GM21529 (cell line): ENCODE data around the gene GNAI2.

Experiments
- ATAC-seq: cut with Tn5 transposase; IDR thresholded peaks from one replicate; pipeline ENCODE4 v1.9.1; 2021; ENCODE audit not compliant: unreplicated experiment

The GNAI2 gene

DNA sequence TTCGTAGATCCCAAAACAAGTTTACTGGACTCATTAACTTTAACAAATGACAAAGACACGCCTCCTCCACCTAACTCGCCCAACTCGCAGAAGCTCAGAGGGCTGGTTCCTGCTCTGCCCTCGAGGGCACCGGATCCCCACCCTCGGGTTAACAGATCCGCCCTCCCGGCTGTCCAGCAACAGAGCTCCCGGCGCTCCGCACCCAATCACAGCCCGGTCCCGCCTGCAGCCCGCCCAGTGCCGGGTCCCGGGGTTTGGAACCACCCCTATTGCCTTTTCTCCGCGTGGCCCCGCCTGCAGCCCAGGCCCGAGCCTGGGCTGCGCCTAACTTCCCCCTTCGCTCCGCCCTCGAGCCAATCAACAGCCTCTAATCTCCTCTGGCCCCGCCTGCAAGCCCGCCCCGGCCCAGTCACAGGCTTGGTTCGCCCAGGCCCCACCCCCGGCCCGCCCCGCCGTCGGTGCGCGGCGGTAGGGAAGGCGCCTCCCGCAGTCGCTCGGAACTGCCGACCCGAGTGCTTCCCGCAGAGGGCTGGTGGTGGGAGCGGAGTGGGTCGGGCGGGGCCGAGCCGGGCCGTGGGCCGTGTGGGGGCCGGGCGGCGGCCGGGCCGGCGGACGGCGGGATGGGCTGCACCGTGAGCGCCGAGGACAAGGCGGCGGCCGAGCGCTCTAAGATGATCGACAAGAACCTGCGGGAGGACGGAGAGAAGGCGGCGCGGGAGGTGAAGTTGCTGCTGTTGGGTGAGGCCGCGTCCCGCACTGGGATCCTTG lies at the start of gene GNAI2:
TSS of gene GNAI2 (plus strand) at position 489 of the 768 bp plus-strand sequence. CDS start at position 621, 132 bp downstream.
- ATAC-seq = peak; percentile 90

DNA sequence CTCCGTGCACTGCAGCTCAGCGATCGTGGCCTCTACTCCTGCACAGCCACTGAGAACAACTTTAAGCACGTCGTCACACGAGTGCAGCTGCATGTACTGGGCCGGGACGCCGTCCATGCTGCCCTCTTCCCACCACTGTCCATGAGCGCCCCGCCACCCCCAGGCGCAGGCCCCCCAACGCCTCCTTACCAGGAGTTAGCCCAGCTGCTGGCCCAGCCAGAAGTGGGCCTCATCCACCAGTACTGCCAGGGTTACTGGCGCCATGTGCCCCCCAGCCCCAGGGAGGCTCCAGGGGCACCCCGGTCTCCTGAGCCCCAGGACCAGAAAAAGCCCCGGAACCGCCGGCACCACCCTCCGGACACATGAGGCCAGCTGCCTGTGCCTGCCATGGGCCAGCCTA lies 48.3 kb upstream of the GNAI2 start:
- ATAC-seq = no peak

DNA sequence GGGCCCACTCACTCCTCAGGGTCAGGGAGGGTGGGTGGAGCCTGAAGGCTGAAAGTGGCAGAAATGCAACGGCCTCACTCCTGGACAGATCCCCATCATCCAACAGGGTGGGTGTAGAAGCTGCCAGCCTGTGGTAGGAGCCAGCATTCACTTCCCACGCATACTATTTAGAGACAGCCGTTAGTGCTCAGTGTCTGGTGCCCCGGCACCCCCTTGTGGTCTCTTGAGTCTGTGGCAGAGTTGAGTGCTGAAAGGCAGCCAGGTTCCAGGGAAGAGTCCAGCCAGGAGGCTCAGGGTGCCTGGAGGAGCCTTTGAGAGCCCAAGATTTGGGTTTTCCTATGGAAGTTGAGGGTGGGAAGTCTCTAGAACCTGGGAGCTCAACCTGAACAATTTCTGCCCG lies 46.7 kb upstream of the GNAI2 start:
- ATAC-seq = no peak

DNA sequence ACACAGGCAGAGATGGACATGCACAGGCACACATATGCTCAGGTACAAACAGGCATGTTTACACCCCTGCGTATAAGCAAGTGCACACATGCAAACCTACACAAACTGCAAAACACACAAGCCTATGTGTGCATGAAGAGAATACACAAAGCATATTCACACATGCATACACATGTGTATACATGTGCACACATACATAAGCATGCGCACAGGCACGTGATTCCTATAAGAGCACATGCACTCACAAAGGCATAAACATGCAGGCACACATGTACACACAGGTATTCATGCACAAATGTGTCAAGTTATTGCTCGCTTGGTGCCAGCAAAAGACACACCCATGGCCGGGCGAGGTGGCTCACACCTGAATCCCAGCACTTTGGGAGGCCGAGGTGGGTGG lies 46.0 kb upstream of the GNAI2 start:
- no peak for ATAC-seq

DNA sequence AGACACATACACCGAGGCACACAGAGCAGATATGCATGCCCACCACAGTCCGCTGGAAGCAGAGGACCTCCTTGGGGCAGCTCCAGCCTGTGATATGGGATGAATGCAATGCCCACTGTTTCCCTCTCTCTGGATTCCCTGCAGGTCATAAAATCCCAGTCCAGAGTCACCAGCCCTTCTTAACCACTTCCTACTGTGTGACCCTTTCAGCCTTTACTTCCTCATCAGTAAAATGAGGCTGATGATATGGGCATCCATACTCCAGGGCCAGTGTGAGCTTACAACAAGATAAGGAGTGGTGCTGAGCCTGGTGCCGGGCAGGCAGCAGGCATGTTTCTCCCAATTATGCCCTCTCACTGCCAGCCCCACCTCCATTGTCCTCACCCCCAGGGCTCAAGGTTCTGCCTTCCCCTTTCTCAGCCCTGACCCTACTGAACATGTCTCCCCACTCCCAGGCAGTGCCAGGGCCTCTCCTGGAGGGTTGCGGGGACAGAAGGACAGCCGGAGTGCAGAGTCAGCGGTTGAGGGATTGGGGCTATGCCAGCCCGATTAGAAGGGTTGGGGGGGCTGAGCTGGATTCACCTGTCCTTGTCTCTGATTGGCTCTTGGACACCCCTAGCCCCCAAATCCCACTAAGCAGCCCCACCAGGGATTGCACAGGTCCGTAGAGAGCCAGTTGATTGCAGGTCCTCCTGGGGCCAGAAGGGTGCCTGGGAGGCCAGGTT lies 44.9 kb upstream of the GNAI2 start, which contains the start of gene GNAT1:
TSS of gene GNAT1 (plus strand) at position 675 of the 725 bp plus-strand sequence. CDS start 116 bp downstream, outside the sequence.
- ATAC-seq = no peak

DNA sequence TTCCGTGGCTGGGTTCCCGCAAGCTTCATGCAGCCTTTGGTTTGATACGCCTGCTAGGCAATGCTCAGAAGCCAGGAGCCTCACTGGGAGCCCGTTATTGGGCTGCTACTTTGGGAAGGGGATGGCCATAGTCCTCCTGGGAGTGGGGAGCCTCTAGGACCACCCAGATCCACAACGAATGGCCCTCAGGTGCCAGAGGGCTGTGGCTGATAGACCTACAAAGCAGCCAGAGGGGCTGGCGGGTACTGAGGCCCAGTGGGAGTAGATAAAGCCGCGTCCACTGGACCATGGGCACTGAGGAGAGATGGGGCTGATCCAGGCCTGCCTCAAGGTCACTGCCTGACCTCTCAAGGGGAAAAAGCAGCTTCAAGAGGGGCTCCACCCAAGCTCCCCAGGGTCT lies 43.9 kb upstream of the GNAI2 start:
- no peak for ATAC-seq

DNA sequence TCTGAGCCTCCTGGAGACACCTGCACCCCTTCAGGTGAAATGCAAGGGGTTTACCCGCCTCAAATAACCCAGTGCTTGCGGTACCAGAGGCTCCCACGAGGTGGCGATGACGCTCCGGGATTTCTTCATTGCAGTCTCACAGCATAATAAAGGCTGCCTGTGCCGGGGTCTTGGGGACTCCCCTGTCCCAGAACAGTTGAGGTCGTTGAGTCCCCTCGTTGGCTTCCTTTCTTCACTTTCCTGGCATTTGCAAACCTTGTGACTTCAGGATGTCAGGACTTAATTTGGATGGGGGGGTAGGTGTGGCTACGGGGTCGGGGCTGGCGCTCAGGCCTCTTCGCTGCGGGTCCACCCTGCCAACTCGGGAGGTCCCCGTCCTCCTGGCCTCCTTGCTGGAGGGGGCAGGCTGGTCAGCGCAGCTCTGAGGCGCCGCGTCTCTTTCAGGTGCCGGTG lies 43.3 kb upstream of the GNAI2 start:
- no peak for ATAC-seq

DNA sequence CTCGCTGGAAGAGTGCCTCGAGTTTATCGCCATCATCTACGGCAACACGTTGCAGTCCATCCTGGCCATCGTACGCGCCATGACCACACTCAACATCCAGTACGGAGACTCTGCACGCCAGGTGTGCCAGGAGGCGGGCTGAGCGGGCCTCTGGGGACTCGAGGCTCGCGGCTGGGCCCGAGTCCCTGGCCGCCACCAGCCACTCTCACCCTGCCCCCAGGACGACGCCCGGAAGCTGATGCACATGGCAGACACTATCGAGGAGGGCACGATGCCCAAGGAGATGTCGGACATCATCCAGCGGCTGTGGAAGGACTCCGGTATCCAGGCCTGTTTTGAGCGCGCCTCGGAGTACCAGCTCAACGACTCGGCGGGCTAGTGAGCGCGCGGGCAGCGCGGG lies 42.7 kb upstream of the GNAI2 start:
- ATAC-seq = no peak

DNA sequence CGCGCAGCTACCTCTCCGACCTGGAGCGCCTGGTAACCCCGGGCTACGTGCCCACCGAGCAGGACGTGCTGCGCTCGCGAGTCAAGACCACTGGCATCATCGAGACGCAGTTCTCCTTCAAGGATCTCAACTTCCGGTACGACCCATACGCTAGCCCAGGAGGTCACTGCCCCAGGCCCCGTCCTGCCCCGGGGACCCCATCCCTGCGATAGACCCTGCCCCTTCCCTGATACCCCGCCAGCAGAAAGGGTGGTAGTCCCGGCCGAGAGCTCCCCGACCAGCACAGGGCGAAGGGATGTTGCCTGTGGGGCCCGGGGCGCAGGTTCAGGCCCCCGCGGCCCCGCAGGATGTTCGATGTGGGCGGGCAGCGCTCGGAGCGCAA lies 42.3 kb upstream of the GNAI2 start:
- no peak for ATAC-seq

DNA sequence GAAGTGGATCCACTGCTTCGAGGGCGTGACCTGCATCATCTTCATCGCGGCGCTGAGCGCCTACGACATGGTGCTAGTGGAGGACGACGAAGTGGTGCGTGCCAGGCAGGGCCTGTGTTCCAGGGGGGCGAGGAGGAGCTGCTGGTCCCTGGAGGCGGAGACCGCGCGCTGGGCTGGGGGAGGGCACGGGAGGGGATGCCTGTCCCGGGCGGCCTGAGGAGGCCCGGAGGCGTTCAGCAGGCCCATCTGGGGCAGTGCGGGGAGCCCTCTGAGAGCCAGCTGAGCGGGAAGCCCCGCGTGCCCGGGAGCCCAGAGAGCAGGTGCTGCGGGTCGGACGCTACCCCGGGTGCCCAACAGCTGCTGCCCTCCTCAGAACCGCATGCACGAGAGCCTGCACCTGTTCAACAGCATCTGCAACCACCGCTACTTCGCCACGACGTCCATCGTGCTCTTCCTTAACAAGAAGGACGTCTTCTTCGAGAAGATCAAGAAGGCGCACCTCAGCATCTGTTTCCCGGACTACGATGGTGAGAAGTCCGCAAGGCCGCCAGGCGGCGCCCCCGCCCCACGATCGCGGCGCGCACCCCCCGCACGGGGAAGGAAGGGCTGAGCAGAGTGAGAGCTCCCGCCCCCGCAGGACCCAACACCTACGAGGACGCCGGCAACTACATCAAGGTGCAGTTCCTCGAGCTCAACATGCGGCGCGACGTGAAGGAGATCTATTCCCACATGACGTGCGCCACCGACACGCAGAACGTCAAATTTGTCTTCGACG lies 41.7 kb upstream of the GNAI2 start:
- no peak for ATAC-seq

DNA sequence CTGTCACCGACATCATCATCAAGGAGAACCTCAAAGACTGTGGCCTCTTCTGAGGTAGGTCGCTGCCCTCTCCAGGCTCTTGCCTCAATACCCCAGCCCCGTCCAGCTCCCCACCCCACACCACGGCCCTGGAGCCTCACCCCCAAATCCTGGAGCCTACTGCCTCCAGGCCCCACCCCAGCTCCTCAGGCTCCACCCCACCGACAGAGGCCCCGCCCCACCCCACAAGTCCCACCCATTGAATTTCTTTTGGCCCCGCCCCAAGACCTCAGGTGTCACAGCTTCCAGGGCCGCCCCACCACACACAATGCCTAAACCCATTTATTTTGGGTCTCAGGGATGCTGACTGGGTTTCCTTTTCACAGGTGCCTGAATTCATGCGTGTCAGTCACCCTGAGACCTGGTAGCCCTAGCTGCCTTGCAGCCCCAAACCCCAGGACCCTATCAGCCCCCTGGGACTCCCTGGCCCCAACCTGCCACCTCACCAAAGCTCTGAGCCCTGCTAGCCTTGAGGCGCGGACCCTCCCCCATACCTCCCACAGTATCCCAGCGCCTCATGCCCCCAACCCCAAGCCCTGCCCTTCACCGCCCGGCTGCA lies 41.0 kb upstream of the GNAI2 start:
- ATAC-seq = no peak

DNA sequence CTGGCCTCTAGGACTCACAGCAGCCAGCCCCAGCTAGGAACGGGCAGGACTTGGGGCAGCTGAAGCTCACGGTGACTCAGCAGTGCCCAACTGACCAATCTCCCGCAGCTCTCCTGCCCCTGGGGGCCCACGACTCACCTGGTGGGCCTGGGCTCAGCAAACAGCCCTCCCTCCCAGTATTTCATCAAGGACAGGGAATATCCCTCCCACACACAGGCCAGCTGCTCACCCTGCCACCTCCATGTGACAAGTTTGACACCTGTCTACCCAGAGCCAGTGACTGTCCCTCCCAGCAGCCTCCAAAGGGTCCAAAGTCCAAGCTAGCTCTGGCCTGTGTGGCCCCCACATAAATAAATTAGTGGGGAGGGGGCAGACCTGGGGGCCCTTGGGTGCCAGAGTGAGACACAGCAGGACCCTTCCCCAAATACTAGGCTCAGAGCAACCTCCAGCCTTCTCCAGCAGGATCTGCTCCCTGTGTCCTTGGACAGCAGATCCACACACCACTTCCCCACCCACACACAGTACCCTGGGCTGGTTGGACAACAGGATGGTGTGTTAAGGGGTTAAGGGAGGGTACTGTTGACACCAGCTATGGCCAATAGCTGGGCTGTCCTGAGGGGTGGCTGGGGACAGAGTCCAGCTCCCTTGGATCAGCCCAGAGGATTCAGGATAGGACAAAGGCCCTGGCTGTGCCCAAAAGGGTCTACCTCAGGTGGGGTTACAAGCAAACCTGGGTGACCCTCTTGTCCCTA lies 40.3 kb upstream of the GNAI2 start:
- ATAC-seq = no peak

DNA sequence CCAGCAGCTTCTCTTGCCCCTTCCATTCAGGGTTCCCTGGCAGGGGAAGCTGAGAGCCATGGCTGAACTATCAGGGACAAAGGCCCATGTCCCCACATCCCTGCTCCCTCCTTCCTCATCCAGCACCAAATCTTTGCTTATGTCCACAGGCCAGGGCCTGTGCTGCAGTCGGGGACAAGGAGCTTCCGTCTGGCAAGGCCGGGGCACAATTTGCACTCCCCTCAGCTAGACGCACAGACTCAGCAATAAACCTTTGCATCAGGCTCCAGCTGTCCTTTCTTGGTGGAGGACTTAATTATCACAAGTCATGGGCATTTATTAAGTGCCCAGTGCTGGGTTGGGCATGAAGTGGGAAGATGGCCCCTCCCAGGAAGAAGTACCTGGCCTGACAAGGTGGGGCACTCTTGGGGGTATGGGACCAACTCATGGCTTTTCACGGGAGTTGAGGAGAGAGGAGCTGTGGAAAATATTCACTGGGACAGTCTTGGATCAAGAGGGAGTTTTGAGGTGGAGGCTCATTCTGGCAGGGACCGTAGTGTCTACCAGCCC lies 39.7 kb upstream of the GNAI2 start:
- ATAC-seq = no peak

DNA sequence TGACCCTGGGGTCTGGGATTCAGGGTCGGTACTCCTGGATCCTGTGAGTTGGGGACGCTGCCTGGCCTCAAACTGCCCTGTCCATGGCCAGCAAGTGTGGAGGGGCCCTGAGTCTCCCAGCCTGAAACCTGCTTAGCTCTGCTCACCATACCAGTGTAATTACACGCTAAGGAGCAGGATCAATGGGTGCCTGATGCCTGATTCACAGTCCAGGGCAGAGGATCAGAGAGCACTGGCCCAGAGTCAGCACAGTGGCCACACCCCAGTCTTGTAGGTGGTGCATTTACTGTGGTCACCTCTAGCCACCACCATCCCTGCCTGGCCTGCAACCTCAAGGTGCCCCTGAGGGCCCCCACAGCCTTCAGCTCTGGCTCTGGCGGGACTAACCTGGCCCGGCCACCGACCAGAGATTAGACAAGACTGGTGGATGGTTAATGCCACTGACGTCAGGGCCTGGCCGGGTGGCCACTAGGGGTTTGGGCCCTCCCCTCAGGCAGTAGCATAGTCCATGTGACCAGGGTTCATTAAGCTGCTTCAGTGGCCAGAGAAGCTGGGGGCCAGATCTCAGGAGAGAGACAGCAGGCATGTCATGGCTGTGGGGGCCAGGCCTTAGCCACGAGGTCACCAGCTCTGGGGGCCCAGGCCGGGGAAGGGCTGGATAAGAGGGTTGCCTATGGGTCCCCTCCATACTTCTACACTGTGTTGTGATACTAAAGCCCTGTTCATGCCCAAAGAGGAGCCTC lies 34.3 kb upstream of the GNAI2 start:
- ATAC-seq = no peak

DNA sequence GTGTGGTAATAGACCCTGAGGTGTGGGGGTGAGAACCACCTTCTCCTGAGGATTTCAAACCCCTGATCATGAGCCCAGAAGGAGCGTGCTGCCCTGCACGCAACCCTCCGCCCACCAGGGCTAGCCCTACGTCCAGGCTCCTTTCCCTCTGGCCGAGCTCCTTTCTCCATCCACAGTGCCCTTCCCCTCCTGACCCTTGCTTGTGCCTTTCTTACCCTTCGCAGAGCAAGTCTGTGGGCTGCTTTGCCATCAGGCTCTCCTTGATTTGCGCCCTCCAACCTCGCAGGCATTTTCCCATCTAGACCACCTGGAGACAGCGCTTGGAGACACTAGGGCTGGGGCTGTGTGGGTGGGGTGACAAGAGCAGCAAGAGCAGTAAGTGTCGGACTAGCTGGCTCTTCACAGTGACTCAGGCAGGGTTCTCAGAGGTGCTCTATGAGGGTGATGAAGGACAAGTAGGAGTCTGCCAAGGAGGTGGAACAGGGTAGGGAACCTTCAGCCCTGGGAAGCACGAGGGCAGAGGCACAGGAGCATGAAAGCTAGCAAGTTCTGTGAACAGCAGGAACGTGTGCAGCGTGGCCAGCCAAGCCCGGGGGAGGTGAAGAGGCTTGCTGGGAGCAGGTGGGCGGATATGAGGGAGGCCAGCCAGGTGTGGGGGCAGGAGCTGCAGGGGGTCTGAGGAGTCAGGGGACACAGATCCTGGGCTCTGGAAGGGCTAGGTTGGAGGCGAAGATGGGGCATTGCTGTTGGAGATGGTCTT lies 33.5 kb upstream of the GNAI2 start:
- no peak for ATAC-seq

DNA sequence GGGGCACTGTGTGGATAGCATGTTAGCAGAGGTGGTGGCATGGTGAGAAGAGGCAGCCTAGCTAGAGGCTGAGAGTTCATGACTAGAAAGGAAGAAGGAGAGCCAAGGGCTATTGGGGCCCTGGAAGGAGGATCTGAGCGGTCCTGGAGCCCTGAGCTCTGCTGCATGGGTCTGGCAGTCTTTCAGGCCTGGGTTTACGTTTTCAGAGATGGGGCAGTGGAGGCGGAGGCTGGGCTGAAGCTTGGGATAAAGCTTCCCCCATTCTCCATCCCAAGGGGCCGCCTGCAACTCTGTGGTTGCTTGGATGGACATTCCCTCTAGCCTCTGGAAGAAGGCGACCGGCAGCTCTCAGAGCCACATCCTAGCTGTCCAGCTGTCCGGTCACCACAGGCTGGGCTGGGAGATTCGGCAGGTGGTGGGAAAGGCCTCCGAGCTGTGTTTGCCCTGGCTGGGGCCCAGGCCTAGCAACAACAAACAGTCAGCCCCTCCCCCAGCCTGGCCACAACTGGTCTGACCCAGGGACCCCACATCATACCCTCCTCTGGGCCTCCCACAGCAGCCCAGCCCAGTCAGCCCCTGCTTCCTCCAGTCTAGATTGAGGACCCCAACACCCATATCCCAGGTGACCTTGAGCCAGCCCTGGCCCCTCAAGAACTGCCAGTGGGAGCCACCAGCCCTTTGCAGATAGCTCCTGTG lies 32.7 kb upstream of the GNAI2 start:
- no peak for ATAC-seq

DNA sequence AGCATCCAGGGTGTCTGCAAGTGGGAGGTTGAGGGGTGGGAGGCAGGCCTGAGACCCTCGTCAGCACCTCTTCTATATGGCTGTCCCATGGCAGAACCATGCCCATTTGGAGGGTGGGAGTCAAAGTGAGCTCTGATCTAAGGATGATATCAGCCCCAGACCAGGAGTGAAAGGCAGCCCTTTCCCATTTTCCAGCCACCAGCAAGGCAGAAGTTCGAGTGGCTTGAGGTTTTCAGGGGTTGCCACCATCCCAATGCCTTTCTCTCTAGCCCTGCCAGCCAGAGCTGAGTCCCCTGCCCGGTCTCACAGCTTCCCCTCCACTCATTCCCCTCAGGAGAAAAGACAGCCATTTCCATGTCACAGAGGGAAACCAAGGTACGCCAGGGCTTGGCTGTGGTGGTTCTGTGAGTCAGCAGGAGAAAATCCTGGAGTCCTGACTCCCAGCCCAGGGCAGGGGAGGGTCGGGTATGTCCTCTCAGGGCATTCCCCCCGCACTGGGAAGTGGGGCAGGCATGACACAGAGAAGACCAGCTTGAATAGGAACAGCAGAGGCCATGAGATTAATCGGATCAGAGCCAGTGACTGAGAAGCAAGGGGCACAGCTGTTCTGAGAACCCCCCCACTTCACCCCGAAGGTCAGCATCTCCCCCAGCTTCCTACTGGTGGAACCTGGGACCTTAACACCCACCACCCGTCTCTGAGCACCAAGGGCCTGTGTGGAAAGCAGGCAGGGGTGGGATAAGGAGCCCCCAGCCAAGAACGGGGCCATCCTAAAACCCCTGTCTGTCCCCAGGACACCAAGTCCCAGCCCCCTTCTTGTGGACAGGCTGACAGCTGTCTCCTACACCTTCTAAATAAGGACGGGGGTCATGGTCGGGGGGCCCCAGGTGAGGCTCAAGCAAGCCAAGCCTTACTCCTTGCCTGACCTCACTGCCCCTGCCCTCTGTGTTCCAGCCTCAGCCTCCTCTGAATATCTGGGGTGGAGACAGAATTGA lies 31.9 kb upstream of the GNAI2 start:
- no peak for ATAC-seq
